ENCODE results near the gene ALDH2.

- TF ChIP-seq CTCF (conservative IDR thresholded peaks at IDR 0.05; ENCODE audit: low read length) (no peak), EZH2phosphoT487 (IDR thresholded peaks at IDR 0.05; ENCODE audit: borderline replicate concordance) (no peak)
Measured at GRCh38 chr12:111728795-111729194, 37.9 kb upstream of the ALDH2 start.

Data from Loucy (cell line).